ENCODE data around the gene RSF1.
A peak's percentile ranks its signal among the peaks of the same experiment; 100 is the strongest.
"Not testable (repeated sequence)": the region's sequence is repeated elsewhere in the genome, so short reads cannot be mapped to it uniquely, and the experiment has no call there.

The RSF1 gene, protein sequence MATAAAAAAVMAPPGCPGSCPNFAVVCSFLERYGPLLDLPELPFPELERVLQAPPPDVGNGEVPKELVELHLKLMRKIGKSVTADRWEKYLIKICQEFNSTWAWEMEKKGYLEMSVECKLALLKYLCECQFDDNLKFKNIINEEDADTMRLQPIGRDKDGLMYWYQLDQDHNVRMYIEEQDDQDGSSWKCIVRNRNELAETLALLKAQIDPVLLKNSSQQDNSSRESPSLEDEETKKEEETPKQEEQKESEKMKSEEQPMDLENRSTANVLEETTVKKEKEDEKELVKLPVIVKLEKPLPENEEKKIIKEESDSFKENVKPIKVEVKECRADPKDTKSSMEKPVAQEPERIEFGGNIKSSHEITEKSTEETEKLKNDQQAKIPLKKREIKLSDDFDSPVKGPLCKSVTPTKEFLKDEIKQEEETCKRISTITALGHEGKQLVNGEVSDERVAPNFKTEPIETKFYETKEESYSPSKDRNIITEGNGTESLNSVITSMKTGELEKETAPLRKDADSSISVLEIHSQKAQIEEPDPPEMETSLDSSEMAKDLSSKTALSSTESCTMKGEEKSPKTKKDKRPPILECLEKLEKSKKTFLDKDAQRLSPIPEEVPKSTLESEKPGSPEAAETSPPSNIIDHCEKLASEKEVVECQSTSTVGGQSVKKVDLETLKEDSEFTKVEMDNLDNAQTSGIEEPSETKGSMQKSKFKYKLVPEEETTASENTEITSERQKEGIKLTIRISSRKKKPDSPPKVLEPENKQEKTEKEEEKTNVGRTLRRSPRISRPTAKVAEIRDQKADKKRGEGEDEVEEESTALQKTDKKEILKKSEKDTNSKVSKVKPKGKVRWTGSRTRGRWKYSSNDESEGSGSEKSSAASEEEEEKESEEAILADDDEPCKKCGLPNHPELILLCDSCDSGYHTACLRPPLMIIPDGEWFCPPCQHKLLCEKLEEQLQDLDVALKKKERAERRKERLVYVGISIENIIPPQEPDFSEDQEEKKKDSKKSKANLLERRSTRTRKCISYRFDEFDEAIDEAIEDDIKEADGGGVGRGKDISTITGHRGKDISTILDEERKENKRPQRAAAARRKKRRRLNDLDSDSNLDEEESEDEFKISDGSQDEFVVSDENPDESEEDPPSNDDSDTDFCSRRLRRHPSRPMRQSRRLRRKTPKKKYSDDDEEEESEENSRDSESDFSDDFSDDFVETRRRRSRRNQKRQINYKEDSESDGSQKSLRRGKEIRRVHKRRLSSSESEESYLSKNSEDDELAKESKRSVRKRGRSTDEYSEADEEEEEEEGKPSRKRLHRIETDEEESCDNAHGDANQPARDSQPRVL (N-terminal part only)

DNA sequence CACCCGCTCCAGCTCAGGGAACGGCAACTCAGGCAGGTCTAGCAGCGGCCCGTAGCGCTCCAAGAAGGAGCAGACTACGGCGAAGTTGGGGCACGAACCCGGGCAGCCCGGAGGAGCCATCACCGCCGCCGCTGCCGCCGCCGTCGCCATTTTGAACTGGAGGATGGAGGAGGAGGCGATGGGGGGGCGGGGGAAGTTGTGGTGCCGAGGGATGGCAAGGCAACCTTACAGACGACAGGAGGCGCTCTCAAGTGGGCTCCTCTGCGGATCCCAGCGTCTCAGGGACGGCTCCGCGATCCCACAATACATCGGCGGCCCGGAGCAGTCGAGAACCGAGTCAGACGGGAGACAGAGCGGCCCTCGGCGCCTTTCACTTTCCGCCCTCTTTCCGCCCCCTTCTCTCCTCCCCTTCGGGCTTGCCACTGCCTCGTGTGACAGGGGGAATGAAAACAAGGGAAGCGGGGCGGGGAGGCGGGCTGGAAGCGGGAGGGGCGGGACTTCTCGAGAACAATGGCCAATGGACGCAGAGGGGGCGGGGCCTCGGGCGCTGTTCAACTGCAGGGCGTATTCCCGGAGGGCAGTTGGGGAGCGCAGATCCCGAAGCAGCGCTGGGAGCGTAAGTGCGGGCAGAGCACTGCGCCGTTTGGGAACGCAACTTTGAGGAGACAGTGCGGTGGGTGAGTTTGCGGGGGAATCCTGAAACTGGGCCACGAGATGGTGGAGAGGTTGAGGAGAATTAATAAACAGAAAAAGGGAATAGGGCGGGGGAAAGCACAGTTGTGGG, at the start of gene RSF1, which contains the start of gene AAMDC:
TSS of gene RSF1 (minus strand) at position 158 of the 784 bp plus-strand sequence. CDS start at position 150, 8 bp downstream.
TSS of gene AAMDC (plus strand) at position 580 of the 784 bp plus-strand sequence. CDS start 21,353 bp downstream, outside the sequence.
- peak; percentile 98 for DNase-seq

DNA sequence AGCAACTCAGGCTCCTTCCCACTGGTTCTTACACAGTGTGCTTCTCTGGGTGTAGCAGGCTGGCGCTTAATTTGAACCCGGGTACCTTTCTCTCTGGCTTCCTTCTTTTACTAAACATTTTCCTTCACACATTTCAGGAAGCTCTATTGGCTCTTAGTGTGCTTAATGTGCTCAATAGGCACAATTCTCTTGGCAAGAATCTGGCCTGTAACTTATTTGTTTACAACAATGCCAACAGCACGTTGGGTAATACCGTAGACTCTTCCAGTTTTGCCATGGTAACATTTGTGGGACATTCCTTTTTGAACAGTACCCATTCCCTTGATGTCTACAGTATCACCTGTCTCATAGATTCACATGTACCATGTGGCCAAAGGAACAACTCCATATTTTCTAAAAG, 48.2 kb upstream of the RSF1 start:
- DNase-seq, result no peak

DNA sequence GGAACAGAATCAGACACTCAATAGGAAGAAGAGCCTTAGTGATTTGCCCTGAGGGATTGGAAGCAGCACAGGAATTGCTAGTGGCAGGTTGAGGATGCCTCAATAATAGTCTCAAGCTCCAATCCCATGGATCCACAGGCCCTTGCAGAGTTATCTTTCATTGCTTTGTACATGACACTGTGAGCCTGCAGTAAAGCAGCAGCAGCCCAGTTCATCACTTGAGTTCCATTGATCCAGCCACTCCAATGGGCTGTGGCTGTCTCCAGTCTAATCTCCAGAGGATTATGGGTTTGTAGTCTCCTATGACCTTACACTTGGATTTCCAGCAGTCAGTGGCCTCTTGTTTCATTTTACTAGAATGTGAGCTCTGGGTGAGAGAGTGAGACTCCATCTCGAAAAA, 45.8 kb upstream of the RSF1 start:
- DNase-seq, result no peak

DNA sequence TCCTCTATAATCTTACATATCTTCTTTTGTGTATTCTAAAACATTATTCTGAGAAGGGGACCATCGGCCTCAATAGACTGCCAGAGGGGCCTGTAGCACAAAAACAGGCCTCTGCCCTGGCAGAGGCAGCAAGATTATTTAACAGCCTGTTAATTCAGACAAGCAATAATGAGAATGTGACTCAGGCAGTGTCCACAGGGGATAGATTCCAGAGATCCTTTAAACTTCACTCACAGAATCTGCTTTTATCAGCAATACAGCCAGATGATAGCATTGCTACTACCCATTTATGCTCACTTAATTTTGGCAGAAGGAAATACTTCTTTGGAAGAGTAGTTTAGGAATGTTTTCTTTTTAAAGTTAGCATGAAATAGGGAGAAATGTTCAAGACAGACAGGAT, 45.3 kb upstream of the RSF1 start:
- DNase-seq, result no peak

DNA sequence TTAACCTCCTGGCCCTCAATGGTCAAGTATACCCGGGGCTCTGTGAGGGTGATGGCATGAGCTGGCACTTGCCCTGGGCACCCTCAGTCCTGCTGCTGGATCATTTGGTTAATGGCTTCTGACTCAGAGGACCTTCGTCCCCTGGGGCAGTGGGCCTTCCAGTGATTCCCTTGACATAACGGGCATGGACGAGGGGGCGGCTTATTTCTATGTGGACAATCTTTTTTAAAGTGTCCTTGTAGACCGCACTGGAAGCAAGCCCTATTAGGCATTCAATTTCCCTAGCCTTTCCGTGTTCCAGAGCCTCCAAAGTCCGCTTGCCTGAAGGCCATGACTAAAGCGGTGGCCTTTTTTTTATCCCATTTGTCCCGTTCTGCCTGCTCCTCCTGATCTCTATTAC, 40.9 kb upstream of the RSF1 start:
- not testable (repeated sequence) for DNase-seq

DNA sequence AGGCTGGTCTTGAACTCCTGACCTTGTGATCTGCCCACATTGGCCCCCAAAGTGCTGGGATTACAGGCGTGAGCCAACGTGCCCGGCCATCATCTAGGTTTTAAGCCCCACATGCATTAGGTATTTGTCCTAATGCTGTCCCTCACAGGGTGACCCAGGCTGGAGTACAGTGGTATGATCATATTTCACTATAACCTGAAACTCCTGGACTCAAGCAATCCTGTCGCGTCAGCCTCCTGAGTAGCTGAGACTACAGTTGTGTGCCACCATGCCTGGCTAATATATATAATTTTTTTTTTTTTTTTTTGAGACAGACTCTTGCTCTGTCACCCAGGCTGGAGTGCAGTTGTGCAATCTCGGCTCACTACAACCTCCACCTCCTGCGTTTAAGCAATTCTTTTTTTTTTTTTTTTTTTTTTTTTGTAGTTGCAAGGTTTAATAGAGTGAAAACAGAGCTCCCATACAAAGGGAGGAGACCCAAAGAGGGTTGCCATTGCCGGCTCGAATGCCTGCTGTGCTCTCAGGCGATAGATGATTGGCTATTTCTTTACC, 37.5 kb upstream of the RSF1 start:
- DNase-seq, result not testable (repeated sequence)

DNA sequence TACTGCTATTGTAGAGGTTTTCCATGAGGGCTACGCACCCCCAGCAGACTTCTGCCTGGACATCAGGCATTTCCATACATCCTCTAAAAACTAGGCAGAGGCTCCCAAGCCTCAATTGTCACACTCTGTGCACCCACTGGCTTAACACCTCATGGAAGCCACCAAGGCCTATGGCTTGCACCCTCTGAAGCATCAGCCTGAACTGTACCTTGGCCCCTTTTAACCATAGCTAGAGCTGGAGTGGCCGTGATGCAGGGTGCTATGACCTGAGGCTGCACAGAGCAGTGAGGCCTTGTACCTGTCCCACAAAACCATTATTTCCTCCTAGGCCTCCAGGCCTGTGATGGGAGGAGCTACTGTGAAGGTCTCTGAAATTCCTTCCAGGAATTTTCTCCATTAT, 34.3 kb upstream of the RSF1 start:
- DNase-seq, result no peak

DNA sequence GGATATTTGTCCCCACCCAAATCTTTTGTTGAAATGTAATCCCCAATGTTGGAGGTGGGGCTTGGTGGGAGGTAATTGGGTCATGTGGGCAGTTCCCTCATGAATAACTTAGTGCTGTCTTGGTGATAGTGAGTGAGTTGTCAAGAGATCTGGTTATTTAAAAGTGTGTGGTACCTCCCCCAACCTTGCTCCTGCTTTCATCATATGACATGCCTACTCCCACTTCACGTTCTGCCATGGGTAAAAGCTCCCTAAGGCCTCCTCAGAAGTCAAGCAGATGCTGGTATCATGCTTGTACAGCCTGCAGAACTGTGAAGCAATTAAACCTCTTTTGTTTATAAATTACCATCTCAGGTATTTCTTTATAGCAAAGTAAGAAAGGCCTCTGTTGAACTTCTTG, 31.0 kb upstream of the RSF1 start:
- no peak for DNase-seq

DNA sequence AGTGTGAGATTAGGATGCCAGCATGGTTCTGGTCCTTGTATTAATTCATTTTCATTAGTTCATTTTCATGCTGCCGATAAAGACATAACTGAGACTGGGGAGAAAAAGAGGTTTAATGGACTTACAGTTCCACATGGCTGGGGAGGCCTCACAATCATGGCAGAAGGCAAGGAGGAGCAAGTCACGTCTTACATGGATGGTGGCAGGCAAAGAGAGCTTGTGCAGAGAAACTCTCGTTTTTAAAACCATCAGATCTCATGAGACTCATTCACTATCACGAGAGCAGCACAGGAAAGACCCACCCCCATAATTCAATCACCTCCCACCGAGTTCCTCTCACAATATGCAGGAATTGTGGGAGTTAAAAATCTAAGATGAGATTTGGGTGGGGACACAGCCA, 23.2 kb upstream of the RSF1 start:
- not testable (repeated sequence) for DNase-seq

DNA sequence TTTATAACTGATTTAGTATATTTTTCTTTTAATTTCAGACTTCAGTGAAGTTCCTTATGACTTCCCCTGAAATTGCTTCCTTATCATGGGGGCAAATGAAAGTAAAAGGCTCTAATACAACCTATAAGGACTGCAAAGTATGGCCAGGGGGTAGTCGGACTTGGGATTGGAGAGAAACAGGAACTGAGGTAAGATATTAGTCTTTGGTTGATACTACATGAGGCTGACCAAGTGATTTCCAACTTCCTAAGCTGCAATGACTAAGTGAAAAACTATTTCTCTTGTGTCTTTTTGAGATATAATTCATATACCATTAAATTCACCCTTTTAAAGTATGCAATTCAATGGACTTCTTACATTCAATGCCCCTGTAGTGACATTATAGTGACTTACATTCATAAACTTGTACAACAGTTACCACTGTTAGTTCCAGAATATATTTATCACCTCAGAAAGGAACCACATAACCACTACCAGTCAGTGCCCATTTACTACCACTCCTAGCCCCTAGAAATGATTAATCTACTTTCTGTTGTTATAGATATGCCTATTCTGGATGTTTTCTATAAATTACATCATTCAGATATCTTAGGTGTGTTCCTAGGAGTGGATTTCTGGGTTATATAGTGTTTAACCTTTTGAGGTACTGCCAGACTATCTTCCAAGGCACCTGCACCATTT, 22.1 kb upstream of the RSF1 start:
- DNase-seq, result no peak

DNA sequence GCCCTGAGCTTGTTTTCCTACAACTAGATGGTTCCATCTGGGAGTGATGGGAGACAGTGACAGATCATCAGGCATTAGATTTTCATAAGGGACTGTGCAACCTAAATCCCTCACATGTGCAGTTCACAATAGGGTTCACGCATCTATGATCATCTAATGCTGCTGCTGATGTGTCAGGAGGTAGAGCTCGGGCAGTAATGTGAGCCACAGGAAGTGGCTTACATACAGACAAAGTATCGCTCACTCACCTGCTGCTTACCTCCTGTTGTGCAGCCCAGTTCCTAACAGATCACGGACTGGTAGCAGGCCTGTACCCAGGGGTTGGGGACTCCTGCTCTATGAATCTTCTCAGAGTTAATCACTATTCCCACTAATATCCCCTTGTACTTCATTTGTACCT, 12.8 kb upstream of the RSF1 start:
- no peak for DNase-seq

DNA sequence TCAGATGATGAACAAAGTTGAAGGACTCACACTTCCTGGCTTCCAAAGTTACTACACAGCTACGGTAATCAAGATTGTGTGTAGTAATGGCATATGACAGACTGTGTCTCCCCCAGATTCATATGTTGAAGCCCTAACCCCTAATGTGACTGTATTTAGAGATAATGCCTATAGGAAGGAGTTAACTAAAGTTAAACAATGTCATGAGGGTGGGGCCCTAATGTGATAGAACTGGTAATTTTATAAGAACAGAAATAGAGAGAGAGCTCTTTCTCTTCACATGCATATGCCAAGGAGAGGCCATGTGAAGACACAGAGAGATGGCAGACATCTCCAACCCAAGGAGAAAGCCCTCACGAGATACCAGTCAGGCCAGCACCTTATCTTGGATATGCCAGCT, 8.4 kb upstream of the RSF1 start:
- DNase-seq, result no peak

DNA sequence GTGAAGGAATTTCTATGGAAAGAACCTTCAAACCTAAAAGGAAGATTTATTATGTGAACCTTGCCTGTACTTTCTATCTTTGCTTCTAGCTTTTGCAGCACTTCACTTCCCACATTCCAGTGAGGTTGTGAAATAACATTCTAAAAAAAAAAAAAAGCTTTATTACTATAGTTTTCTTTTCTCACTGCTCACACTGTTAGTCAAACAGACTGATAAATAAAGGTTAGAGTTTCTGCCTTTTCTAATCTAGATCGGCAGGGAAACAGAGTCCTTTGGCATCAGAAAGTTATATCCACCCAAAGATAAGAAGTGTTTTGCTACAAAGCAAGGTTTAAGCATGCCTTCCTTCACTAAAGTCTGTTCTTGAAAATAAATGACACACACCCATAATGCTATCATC, 3.3 kb upstream of the RSF1 start:
- no peak for DNase-seq

DNA sequence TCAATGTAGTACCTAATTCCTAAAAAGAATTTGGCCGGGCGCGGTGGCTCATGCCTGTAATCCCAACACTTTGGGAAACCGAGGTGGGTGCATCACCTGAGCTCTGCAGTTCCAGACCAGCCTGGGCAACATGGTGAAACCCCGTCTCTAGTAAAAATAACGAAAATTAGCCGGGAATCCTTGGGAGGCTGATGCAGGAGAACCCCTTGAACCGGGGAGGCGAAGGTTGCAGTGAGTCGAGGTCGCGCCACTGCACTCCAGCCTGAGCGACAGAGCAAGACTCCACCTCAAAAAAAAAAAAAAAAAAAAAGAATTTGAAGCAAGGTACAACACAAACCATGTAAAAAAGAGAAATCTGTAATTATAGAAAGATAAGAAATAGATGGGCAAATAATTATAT, 1.6 kb upstream of the RSF1 start:
- not testable (repeated sequence) for DNase-seq

DNA sequence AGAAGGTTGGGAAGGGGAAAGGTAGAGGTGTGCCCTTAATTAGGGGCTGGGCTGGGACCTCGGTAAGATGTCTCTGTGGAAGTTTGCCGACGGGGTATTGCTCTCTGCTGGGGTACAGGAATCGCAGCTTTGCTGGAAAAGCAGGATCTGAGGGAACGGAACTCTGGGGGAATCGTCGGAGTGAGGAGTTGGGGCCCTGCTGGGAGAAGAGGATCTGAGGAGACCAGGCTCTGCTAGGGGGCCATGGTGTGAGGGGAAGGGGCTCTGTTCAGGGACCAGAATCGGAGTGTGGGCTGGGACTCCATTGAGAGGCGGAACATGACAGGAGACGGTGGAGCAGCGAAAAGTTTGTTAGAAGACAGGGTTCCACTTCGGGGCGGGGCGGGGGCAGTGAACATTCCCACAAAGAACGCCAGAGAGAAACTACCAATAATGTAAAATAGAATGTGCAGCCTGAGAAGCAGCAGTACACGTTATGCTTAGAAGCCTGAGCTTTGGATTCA, 878 bp upstream of the RSF1 start:
- peak; percentile 44 for DNase-seq

DNA sequence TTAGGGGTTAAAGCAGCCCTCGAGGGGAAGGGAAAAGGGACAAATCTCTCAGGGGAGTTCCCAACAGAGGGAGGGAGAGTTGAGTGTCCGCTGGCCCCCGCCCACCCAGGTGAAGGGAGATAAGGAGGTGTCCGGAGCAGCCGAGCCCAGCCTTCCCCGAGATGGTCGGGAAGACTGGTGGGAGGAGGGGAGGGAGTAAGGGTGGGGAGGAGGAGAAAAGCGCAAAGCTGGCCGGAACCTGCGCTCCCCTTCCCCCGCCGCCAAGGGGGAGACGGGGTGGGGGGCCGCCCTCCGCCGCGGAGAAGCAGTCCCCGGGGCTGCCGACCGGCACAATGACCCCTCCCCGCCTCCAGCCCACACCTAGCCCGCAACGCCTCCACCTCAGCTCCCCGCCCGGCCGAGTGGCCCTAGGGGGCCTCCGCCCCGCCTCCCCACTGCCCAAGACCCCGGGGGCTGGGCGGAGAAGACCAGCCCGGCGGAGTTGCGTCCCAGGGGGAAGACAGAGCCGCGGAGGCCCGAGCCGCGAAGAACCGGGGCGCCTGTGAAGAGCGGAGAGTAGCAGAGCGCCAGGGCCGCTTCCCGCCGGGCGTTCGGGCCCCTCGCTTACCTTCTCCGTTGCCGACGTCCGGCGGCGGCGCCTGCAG, 479 bp downstream of the RSF1 start:
- DNase-seq, result peak; percentile 44

DNA sequence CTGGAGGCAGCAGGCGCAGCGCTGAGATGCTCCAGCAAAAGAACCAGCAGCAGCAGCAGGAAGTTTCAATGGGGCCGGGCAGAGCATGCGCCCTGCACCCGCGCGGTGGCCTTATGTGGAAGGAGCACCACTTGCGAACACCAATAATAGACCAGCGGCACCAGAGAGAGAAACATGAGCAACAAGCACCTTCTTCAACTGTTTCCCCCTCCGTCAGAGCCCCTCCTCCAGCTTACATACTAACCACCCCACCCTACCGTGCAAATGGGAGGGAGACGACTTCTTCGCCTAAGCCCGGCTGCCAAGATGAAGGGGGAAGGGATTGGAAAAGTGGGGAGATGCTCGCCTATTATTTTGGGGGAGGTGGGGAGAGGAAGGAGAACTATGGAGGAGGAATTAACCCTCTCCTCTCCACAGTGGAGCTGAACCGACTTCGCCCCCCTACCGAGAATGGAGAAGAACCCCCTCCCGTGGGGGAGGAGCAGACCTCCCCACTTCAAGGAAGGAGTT, 1.1 kb downstream of the RSF1 start:
- peak; percentile 80 for DNase-seq

DNA sequence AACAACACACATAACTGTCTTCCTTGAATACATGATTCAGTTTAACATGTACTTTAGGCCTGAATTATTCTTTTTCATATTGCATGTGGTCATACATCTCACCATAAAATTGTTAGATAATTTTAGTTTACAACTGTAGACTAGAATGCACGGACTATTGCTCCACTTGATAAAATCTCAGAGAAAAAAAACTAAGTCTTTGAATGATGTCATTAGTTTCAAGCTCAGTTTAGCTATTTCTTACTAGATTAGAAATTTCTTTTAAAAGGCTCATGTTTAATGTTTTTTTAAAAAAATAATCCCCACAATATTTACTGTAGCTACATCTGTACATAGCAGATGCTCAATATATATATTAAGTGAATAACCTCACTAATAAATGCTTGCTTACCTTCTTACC, 5.1 kb downstream of the RSF1 start:
- DNase-seq, result no peak

DNA sequence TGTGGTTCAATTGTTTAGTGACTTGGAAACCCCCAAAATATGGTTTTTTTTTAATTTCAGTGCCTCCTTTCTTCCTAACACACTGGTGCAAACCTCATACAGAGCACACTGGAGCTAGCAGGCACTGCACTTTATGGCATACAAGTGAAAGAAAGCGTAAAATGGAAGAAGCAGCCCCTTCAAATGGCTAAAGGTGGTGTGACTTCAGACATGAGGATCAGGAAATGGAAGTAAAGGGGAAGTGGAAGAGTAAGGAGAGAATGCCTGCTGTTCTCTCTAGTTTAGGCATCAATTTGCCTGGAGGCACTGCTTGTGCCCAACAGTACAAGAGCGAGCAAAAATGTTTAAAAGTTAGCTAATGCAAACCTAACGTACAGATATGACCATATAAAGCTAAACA, 5.7 kb downstream of the RSF1 start:
- DNase-seq, result no peak

DNA sequence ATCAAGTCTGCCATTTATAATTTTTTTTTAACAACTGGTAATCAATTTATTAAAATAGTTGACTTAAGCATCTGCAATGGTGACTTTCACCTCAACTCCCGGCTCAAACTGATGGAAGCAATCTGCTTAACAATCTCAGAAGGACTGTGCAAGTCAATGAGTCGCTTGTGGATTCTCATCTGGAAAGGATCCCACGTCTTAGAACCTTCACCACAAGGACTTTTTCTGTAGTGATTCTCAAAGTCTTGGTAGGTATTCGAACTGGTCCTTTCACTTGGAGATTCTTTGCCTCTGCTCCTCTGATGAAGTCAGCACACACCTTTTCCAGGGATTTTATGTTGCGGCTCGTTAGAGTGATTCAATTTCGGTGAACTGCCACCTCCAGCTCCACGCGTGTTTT, 7.3 kb downstream of the RSF1 start:
- no peak for DNase-seq

Data from NCI-H1105 (cell line).